K562 (cell line): ENCODE data around the gene POLR3A. TPM values are rescaled to one million over a fixed set of nuclear protein-coding genes. Genes with fewer than 3 reads are reported as not detected.

Source experiments
- ATAC-seq: fragments of 200-7000 bp; cut with Tn5 transposase; 3 replicates; pipeline ENCODE4 v1.9.1; 2020; ENCODE audit warnings: moderate library complexity
- BruUV-seq: library from RNA; stranded (reverse); fragments of 400-500 nt; replicated peaks from 2 replicates; lab custom pipeline; 2021; lab: Mats Ljungman, UMichigan
- CTCF ChIA-PET: fragments of 300-600 bp; formaldehyde crosslinking; extraction: SDS; loops from one replicate; lab custom pipeline; 2021; ENCODE audit warnings: low intra/inter-chr PET ratio; lab: Yijun Ruan, JAX
- POLR2A ChIA-PET: fragments of 300-600, 350-650 bp; sonication (Branson Sonifier 250); formaldehyde crosslinking; extraction: SDS; loops from one replicate; lab custom pipeline; 2021; ENCODE audit warnings: antibody characterized with exemption, inconsistent platforms; lab: Yijun Ruan, JAX
- DNase-seq, 4 experiments: peaks; one replicate each; pipeline versions ENCODE4 v3.0.0 to v3.0.0-alpha.2; 2011 to 2018; ENCODE audit warnings: low spot score in 3 of 4, mixed read lengths in 3 of 4; ENCODE audit errors: extremely low read depth in 1 of 4
- FAIRE-seq: peaks from 2 replicates; lab custom pipeline; 2011; peaks lifted over from hg19 to GRCh38; lab: Jason Lieb, UNC
- H2AFZ ChIP-seq: 2 replicates; pipeline ENCODE4 v1.6.0; 2011; ENCODE audit warnings: low read depth, low read length, control low read depth, inconsistent platforms
- H3K27ac ChIP-seq: fragments of 200-600 bp; 3 replicates; pipeline ENCODE4 v1.8.0; 2011; ENCODE audit warnings: low read depth, mild to moderate bottlenecking, control low read depth, inconsistent platforms, low read length, moderate library complexity, mixed read lengths; ENCODE audit errors: extremely low read depth
- H3K27me3 ChIP-seq, 2 experiments: fragments of 300-600 bp in 1 of 2; 2 replicates in 1 of 2; 3 replicates in 1 of 2; pipeline versions ENCODE4 v1.6.0 to v1.8.0; 2011; ENCODE audit warnings: inconsistent platforms in 2 of 2, low read length in 2 of 2, mild to moderate bottlenecking in 1 of 2, mixed read lengths in 1 of 2, moderate library complexity in 1 of 2; ENCODE audit not compliant: control insufficient read depth in 2 of 2, insufficient read depth in 2 of 2
- H3K36me3 ChIP-seq: fragments of 300-600 bp; 3 replicates; pipeline ENCODE4 v1.8.0; 2011; ENCODE audit warnings: mild to moderate bottlenecking, low read length, inconsistent platforms; ENCODE audit not compliant: control insufficient read depth, insufficient read depth
- H3K4me1 ChIP-seq, 2 experiments: fragments of 200-600 bp in 1 of 2; replicated peaks in 1 of 2; 2 replicates in 1 of 2; 3 replicates in 1 of 2; pipeline versions ENCODE4 v1.5.1 to v1.8.0; 2011; ENCODE audit warnings: inconsistent platforms in 2 of 2, low read length in 2 of 2, mild to moderate bottlenecking in 1 of 2, mixed read lengths in 1 of 2, moderate library complexity in 1 of 2; ENCODE audit not compliant: control insufficient read depth in 2 of 2, insufficient read depth in 2 of 2
- H3K4me2 ChIP-seq: 2 replicates; pipeline ENCODE4 v1.6.1; 2011; ENCODE audit warnings: low read length, control low read depth, inconsistent platforms, mixed read lengths; ENCODE audit not compliant: insufficient read depth
- H3K4me3 ChIP-seq: fragments of 200-600 bp; sonication (generic), shearing (Covaris generic); 2 replicates; pipeline ENCODE4 v1.5.1; 2016; ENCODE audit warnings: control low read depth, inconsistent platforms
- H3K79me2 ChIP-seq: fragments of 200-600 bp; 3 replicates; pipeline ENCODE4 v1.8.0; 2011; ENCODE audit warnings: low read length, inconsistent platforms; ENCODE audit not compliant: control insufficient read depth, insufficient read depth
- H3K9ac ChIP-seq, 2 experiments: 2 replicates each; pipeline versions ENCODE4 v1.6.0 to v1.6.1; 2011; ENCODE audit warnings: low read depth in 2 of 2, low read length in 2 of 2, control low read depth in 1 of 2, inconsistent platforms in 1 of 2, mild to moderate bottlenecking in 1 of 2, mixed read lengths in 1 of 2; ENCODE audit not compliant: insufficient read depth in 1 of 2
- H3K9me1 ChIP-seq: one replicate; pipeline ENCODE4 v1.6.0; 2011; ENCODE audit warnings: inconsistent platforms, mild to moderate bottlenecking, low read length, moderate library complexity; ENCODE audit not compliant: control insufficient read depth, insufficient read depth
- H3K9me3 ChIP-seq: replicated peaks from 2 replicates; pipeline ENCODE4 v1.5.1; 2011; ENCODE audit warnings: low read depth, low read length, inconsistent platforms; ENCODE audit not compliant: control insufficient read depth, insufficient read depth
- H4K20me1 ChIP-seq: replicated peaks from 2 replicates; pipeline ENCODE4 v1.6.1; 2011; ENCODE audit warnings: low read length, inconsistent platforms, mixed read lengths; ENCODE audit not compliant: control insufficient read depth, insufficient read depth
- CXXC5 ChIP-seq: fragments of 250-450 bp; sonication (Bioruptor Pico); IDR thresholded peaks from 2 replicates; pipeline ENCODE4 v1.8.0; 2022; ENCODE audit warnings: inconsistent platforms, mild to moderate bottlenecking, moderate library complexity
- E2F3 ChIP-seq: fragments of 250-450 bp; sonication (Bioruptor Pico); IDR thresholded peaks from 2 replicates; pipeline ENCODE4 v1.4.0; 2020; ENCODE audit warnings: mild to moderate bottlenecking
- ETV6 ChIP-seq, 3 experiments: fragments of 150-350 bp in 1 of 3; sonication (generic) in 1 of 3; formaldehyde crosslinking in 1 of 3; IDR thresholded peaks; 2 replicates each; pipeline versions ENCODE4 v1.6.1 to v1.8.0; 2014 to 2022; ENCODE audit warnings: borderline replicate concordance in 2 of 3, low read depth in 2 of 3, antibody characterized with exemption in 1 of 3, low read length in 1 of 3, mild to moderate bottlenecking in 1 of 3, missing genetic modification reagents in 1 of 3
- GTF2B ChIP-seq: IDR thresholded peaks from 2 replicates; pipeline ENCODE4 v1.6.1; 2011; ENCODE audit not compliant: insufficient read length; ENCODE audit errors: extremely low read depth
- HDAC8 ChIP-seq: fragments of 450-650 bp; IDR thresholded peaks from 2 replicates; pipeline ENCODE4 v1.6.1; 2016; ENCODE audit warnings: mild to moderate bottlenecking, missing genetic modification characterization, moderate library complexity, missing compliant biosample characterization
- KDM1A ChIP-seq, 2 experiments: fragments of 450-650 bp; IDR thresholded peaks; 2 replicates each; pipeline ENCODE4 v1.6.1; 2016; ENCODE audit warnings: mild to moderate bottlenecking in 2 of 2
- SUPT5H ChIP-seq: fragments of 450-650 bp; IDR thresholded peaks from 2 replicates; pipeline ENCODE4 v1.6.1; 2016
- ZBTB40 ChIP-seq, 2 experiments: fragments of 450-650 bp in 1 of 2; sonication (generic) in 1 of 2; formaldehyde crosslinking in 1 of 2; IDR thresholded peaks; 2 replicates each; pipeline versions ENCODE4 v1.7.1 to v1.9.0; 2016 to 2022; ENCODE audit warnings: inconsistent platforms in 1 of 2, mild to moderate bottlenecking in 1 of 2, missing genetic modification reagents in 1 of 2
- ZNF408 ChIP-seq: fragments of 250-450 bp; sonication (Bioruptor Pico); IDR thresholded peaks from 2 replicates; pipeline ENCODE4 v1.4.0; 2020; ENCODE audit warnings: low read depth, mild to moderate bottlenecking, moderate library complexity
- ZNF76 ChIP-seq: fragments of 250-450 bp; sonication (Bioruptor Pico); IDR thresholded peaks from 2 replicates; pipeline ENCODE4 v1.4.0; 2020; ENCODE audit warnings: mild to moderate bottlenecking, moderate library complexity, borderline replicate concordance
- whole genome bisulfite sequencing: fragments of 100-300 bp; shearing (Covaris generic); methylation state at CpG from one replicate; pipeline ENCODE4 v1.1.6; 2016; ENCODE audit warnings: low coverage, mixed read lengths; ENCODE audit not compliant: insufficient coverage; ENCODE audit errors: missing lambda C conversion rate; 5-methylcytosine and 5-hydroxymethylcytosine counted together
- in situ Hi-C: fragments of 300-500 bp; cut with MboI; formaldehyde crosslinking; loops from 4 replicates; pipeline ENCODE4 v1.15.0; 2018; ENCODE audit warnings: inconsistent platforms, mixed read lengths
- intact Hi-C: fragments of 100-400 bp; cut with micrococcal nuclease; formaldehyde crosslinking; loops from 2 replicates; pipeline ENCODE4 v1.14.2; 2022
- polyA plus RNA-seq, 8 experiments: library from polyadenylated mRNA; depleted of rRNA in 4 of 8; stranded (reverse) in 5 of 8; unstranded in 3 of 8; fragments of >200 nt; fragmentation: Nextera tagmentation in 2 of 8; fragmentation: Illumina TruSeq in 1 of 8; extraction: Ambion mirVana in 2 of 8; extraction: Trizol in 1 of 8; gene quantifications; 2 replicates each; pipeline versions ENCODE4 v1.2.1 to v1.2.3, GENCODE V29; 2011 to 2014; ENCODE audit warnings: inconsistent platforms in 1 of 8, missing spikeins in 1 of 8
- total RNA-seq, 7 experiments: library from RNA; depleted of rRNA in 6 of 7; stranded (reverse); fragments of >200 nt in 6 of 7; fragmentation: Illumina TruSeq in 2 of 7; extraction: Trizol in 2 of 7; gene quantifications; 2 replicates each; pipeline versions ENCODE4 v1.2.1 to v1.2.3, GENCODE V29; 2011 to 2021; ENCODE audit warnings: low replicate concordance in 1 of 7

Gene POLR3A
- total and polyA plus RNA-seq, 9 of the 15 experiments (the other 6 are each of a cell fraction or from before 2014, with no cell fraction given): 14.9 to 37.0 (median 26.7) TPM

GRCh38 chr10:78041170-78042057, 12.1 kb upstream of the POLR3A start:
- in situ Hi-C loops: loop anchor here (25.0 kb wide), 1 partner anchor 1146 kb away; no protein-coding TSS in a partner anchor
- H3K4me2 ChIP-seq: no peak overlapping the region
- peaks cover 13% of the 10 kb centered on the region for H3K9me1 ChIP-seq
- TSS peak; percentile 0 for BruUV-seq
- H3K9ac ChIP-seq: peak overlapping the region in 1 of 2 experiments; percentile 53; a peak in 1 of 4 replicates
- no peak overlapping the region for H3K4me3 ChIP-seq
- ChIA-PET CTCF (no interaction called here), POLR2A (interaction anchor here (0.6 to 1.7 kb wide), 6 partner anchors 12 to 736 kb away, joined by 3 to 5 read pairs (median 3); no protein-coding TSS in a partner anchor)
- FAIRE-seq (no peak), DNase-seq (peak in 1 of 4 experiments; percentile 33), ATAC-seq (peak; percentile 43)
- no peak overlapping the region for H2AFZ ChIP-seq
- H4K20me1 ChIP-seq: peaks cover 77% of the 10 kb centered on the region
- intact Hi-C loops: loop anchor here (2.0 to 10.0 kb wide), 2 partner anchors 163 to 261 kb away; no protein-coding TSS in a partner anchor
- peak overlapping the region; percentile 20 for H3K27ac ChIP-seq
- H3K27me3 ChIP-seq: no peaks in the 10 kb centered on the region
- peaks cover 17 to 59% of the 10 kb centered on the region in 2 experiments; a peak in 4 of 5 replicates for H3K4me1 ChIP-seq
- peaks cover 64% of the 10 kb centered on the region for H3K36me3 ChIP-seq
- no peaks in the 10 kb centered on the region for H3K9me3 ChIP-seq
- 67% methylated on average over 5 of the region's 5 CpGs for WGBS
- peaks cover 55% of the 10 kb centered on the region for H3K79me2 ChIP-seq
- TF ChIP-seq E2F3 (no peak), ETV6 (IDR thresholded peaks at IDR 0.05; ENCODE audit: borderline replicate concordance in 1 of 2, low read depth in 2 of 2, low read length in 1 of 2) (no peak), ETV6 (CRISPR knock-in tag; IDR thresholded peaks at IDR 0.05; ENCODE audit: borderline replicate concordance) (no peak), CXXC5 (CRISPR knock-in tag) (no peak), ZNF76 (no peak), HDAC8 (tag) (no peak), ZNF408 (CRISPR knock-in tag) (no peak), SUPT5H (peak; percentile 95), GTF2B (no peak), ZBTB40 (IDR thresholded peaks at IDR 0.05) (no peak), ZBTB40 (CRISPR knock-in tag; IDR thresholded peaks at IDR 0.05) (no peak), KDM1A (IDR thresholded peaks at IDR 0.05) (no peak)
